CD14-positive monocyte (primary cell): ENCODE results near the gene DDX42. TPM values are rescaled to one million over a fixed set of nuclear protein-coding genes. Genes with fewer than 3 reads are reported as not detected.
A peak's percentile ranks its signal among the peaks of the same experiment; 100 is the strongest.

ENCODE experiments used
- DNase-seq, 3 donors: peaks; one replicate each; pipeline ENCODE4 v3.0.0-alpha.2; 2011 to 2022
- H2AFZ ChIP-seq: 2 replicates; pipeline ENCODE4 v1.6.0; 2012; ENCODE audit warnings: mild to moderate bottlenecking, low read depth, low read length, inconsistent platforms; ENCODE audit not compliant: insufficient read depth, poor library complexity, severe bottlenecking
- H3K27ac ChIP-seq, 2 donors: 1 replicate in 1 of 2; 2 replicates in 1 of 2; pipeline ENCODE4 v1.5.1; 2012 to 2013; ENCODE audit warnings: low read length in 2 of 2, control low read depth in 1 of 2, inconsistent platforms in 1 of 2, low read depth in 1 of 2, mild to moderate bottlenecking in 1 of 2
- H3K27me3 ChIP-seq, 2 donors: one replicate each; pipeline versions ENCODE4 v1.6.0 to v1.6.1; 2011 to 2013; ENCODE audit warnings: low read length in 2 of 2; ENCODE audit not compliant: control insufficient read depth in 2 of 2, insufficient read depth in 2 of 2
- H3K36me3 ChIP-seq, 2 donors: replicated peaks in 1 of 2; 1 replicate in 1 of 2; 2 replicates in 1 of 2; pipeline versions ENCODE4 v1.5.1 to v1.6.1; 2012 to 2013; ENCODE audit warnings: low read length in 2 of 2, control low read depth in 1 of 2, inconsistent platforms in 1 of 2, mild to moderate bottlenecking in 1 of 2; ENCODE audit not compliant: insufficient read depth in 2 of 2, control insufficient read depth in 1 of 2
- H3K4me1 ChIP-seq, 2 donors: 1 replicate in 1 of 2; 2 replicates in 1 of 2; pipeline versions ENCODE4 v1.5.1 to v1.6.1; 2012 to 2013; ENCODE audit warnings: low read length in 2 of 2, control low read depth in 1 of 2, inconsistent platforms in 1 of 2, mild to moderate bottlenecking in 1 of 2, moderate library complexity in 1 of 2; ENCODE audit not compliant: insufficient read depth in 2 of 2, control insufficient read depth in 1 of 2
- H3K4me2 ChIP-seq: replicated peaks from 2 replicates; pipeline ENCODE3; 2012; ENCODE audit warnings: low read length, moderate library complexity, mild to moderate bottlenecking; ENCODE audit not compliant: poor library complexity, severe bottlenecking; ENCODE audit errors: extremely low read depth
- H3K4me3 ChIP-seq, 3 experiments: fragments of 200-600 bp in 1 of 3; sonication (generic) in 1 of 3; replicated peaks in 1 of 3; 1 replicate in 2 of 3; 2 replicates in 1 of 3; pipeline ENCODE4 v1.5.1; 2011 to 2013; ENCODE audit warnings: low read length in 3 of 3, mild to moderate bottlenecking in 3 of 3, control low read depth in 2 of 3, low read depth in 2 of 3, inconsistent platforms in 1 of 3, moderate library complexity in 1 of 3
- H3K79me2 ChIP-seq: 2 replicates; pipeline ENCODE4 v1.6.0; 2012; ENCODE audit warnings: mild to moderate bottlenecking, control low read depth, inconsistent platforms, low read length, moderate library complexity; ENCODE audit not compliant: insufficient read depth
- H3K9ac ChIP-seq: 2 replicates; pipeline ENCODE4 v1.6.0; 2017; ENCODE audit warnings: low read length, mild to moderate bottlenecking; ENCODE audit not compliant: insufficient read depth, poor library complexity, severe bottlenecking
- H3K9me3 ChIP-seq, 2 donors: replicated peaks in 1 of 2; 1 replicate in 1 of 2; 2 replicates in 1 of 2; pipeline versions ENCODE4 v1.5.1 to v1.6.1; 2012 to 2013; ENCODE audit warnings: low read length in 2 of 2, control low read depth in 1 of 2; ENCODE audit not compliant: control insufficient read depth in 1 of 2, insufficient read depth in 1 of 2
- H4K20me1 ChIP-seq: 2 replicates; pipeline ENCODE4 v1.6.0; 2012; ENCODE audit warnings: mild to moderate bottlenecking, low read length, control low read depth, moderate library complexity; ENCODE audit not compliant: insufficient read depth
- H3K27ac Mint-ChIP-seq, 7 donors: one replicate each; pipeline ENCODE4 v1.8.0; 2020; ENCODE audit warnings: mild to moderate bottlenecking in 7 of 7, mixed read lengths in 7 of 7, moderate library complexity in 6 of 7, inconsistent platforms in 2 of 7
- H3K27me3 Mint-ChIP-seq, 3 donors: one replicate each; pipeline ENCODE4 v1.8.0; 2021 to 2022; ENCODE audit warnings: low read depth in 3 of 3, mild to moderate bottlenecking in 3 of 3, mixed read lengths in 3 of 3, moderate library complexity in 3 of 3, inconsistent platforms in 1 of 3
- H3K36me3 Mint-ChIP-seq, 2 donors: one replicate each; pipeline ENCODE4 v1.8.0; 2020; ENCODE audit warnings: mixed read lengths in 2 of 2, inconsistent platforms in 1 of 2, mild to moderate bottlenecking in 1 of 2
- H3K4me1 Mint-ChIP-seq: one replicate; pipeline ENCODE4 v1.8.0; 2020; ENCODE audit warnings: mild to moderate bottlenecking, mixed read lengths
- H3K4me3 Mint-ChIP-seq, 2 donors: one replicate each; pipeline ENCODE4 v1.8.0; 2020; ENCODE audit warnings: mild to moderate bottlenecking in 2 of 2, mixed read lengths in 2 of 2, moderate library complexity in 1 of 2
- H3K9me3 Mint-ChIP-seq, 7 donors: one replicate each; pipeline ENCODE4 v1.8.0; 2020 to 2022; ENCODE audit warnings: mixed read lengths in 7 of 7, mild to moderate bottlenecking in 6 of 7, moderate library complexity in 6 of 7, inconsistent platforms in 2 of 7
- WGBS: methylation state at CpG from one replicate; pipeline ENCODE4 v1.1.5; 2013; ENCODE audit warnings: missing lambda C conversion rate; ENCODE audit not compliant: insufficient coverage; 5-methylcytosine and 5-hydroxymethylcytosine counted together
- intact Hi-C, 2 donors: fragments of 100-400 bp; cut with micrococcal nuclease; formaldehyde crosslinking; loops; one replicate each; pipeline versions ENCODE4 v1.15.0 to v1.15.1; 2023
- polyA plus RNA-seq, 3 donors: library from polyadenylated mRNA; depleted of rRNA in 1 of 3; unstranded in 2 of 3; stranded (reverse) in 1 of 3; fragments of 300-500 nt in 2 of 3; fragments of >200 nt in 1 of 3; fragmentation: Illumina TruSeq in 2 of 3; gene quantifications; 1 replicate in 2 of 3; 2 replicates in 1 of 3; pipeline ENCODE4 v1.2.3, GENCODE V29; 2012 to 2021
- TF ChIP-seq, protein P1 (sequence below): fragments of 200-600 bp; IDR thresholded peaks from one replicate; pipeline ENCODE4 v1.8.0; 2022; ENCODE audit warnings: antibody characterized with exemption, mild to moderate bottlenecking

DDX42 gene
- polyA plus RNA-seq, 3 donors, result 3.1 to 89.2 (median 5.3) TPM

DNA sequence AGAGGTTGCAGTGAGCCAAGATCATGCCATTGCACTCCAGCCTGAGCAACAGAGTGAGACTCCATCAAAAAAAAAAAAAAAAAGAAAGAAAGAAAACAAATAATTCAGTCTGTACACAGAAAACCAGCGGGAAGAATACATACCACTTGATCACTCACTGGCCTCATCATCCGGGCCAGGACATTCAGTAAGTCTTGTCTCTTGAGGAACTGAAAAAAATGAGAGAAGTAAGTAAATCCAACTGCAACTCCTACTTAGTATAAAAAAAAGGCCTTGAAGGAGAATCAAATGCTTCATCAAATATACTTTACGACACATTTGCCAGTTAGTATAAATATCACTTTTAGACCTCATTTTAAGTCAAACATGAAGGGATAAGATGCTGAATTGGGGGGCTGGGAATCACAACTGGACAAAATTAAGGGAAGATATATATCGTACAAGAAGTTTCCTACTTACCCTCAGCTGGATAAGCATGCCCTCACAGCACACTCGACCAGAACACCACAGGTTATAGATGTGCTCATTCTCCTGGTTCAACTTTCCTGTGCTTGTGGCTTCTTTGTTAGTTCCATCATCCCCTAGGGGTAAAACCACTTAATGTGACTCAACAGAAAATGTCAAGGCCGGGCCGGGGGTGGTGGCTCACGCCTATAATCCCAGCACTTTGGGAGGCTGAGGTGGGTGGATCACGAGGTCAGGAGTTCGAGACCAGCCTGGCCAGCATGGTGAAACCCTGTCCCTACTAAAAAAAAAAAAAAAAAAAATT lies 13.0 kb upstream of the DDX42 start:
- Histone ChIP-seq H3K4me1 (peaks cover 38 to 40% of the 10 kb centered on the region in 2 donors), H3K27me3 (no peaks in the 10 kb centered on the region), H4K20me1 (peaks cover 12% of the 10 kb centered on the region), H2AFZ (no peak overlapping the region), H3K9me3 (no peaks in the 10 kb centered on the region), H3K9ac (no peak overlapping the region), H3K4me2 (peak overlapping the region; percentile 27), H3K79me2 (peaks cover 36% of the 10 kb centered on the region), H3K27ac (peak overlapping the region; percentile 20 to 49), H3K36me3 (peaks cover 48 to 72% of the 10 kb centered on the region in 2 donors), H3K4me3 (peak overlapping the region in 1 of 3 experiments; percentile 32)
- Mint-ChIP-seq H3K27ac (peak overlapping the region; percentile 41 to 86 (median 81)), H3K4me3 (no peak overlapping the region), H3K4me1 (peaks cover 37% of the 10 kb centered on the region), H3K36me3 (peaks cover 52 to 68% of the 10 kb centered on the region in 2 donors), H3K9me3 (no peaks in the 10 kb centered on the region), H3K27me3 (no peaks in the 10 kb centered on the region)
- peak in 1 of 3 donors; percentile 11 for DNase-seq
- intact Hi-C loops, result no loop called here
- TF ChIP-seq, protein P1, sequence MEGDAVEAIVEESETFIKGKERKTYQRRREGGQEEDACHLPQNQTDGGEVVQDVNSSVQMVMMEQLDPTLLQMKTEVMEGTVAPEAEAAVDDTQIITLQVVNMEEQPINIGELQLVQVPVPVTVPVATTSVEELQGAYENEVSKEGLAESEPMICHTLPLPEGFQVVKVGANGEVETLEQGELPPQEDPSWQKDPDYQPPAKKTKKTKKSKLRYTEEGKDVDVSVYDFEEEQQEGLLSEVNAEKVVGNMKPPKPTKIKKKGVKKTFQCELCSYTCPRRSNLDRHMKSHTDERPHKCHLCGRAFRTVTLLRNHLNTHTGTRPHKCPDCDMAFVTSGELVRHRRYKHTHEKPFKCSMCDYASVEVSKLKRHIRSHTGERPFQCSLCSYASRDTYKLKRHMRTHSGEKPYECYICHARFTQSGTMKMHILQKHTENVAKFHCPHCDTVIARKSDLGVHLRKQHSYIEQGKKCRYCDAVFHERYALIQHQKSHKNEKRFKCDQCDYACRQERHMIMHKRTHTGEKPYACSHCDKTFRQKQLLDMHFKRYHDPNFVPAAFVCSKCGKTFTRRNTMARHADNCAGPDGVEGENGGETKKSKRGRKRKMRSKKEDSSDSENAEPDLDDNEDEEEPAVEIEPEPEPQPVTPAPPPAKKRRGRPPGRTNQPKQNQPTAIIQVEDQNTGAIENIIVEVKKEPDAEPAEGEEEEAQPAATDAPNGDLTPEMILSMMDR, result no peak
- no CpG with 5 or more reads among the region's 10 CpGs for WGBS

DNA sequence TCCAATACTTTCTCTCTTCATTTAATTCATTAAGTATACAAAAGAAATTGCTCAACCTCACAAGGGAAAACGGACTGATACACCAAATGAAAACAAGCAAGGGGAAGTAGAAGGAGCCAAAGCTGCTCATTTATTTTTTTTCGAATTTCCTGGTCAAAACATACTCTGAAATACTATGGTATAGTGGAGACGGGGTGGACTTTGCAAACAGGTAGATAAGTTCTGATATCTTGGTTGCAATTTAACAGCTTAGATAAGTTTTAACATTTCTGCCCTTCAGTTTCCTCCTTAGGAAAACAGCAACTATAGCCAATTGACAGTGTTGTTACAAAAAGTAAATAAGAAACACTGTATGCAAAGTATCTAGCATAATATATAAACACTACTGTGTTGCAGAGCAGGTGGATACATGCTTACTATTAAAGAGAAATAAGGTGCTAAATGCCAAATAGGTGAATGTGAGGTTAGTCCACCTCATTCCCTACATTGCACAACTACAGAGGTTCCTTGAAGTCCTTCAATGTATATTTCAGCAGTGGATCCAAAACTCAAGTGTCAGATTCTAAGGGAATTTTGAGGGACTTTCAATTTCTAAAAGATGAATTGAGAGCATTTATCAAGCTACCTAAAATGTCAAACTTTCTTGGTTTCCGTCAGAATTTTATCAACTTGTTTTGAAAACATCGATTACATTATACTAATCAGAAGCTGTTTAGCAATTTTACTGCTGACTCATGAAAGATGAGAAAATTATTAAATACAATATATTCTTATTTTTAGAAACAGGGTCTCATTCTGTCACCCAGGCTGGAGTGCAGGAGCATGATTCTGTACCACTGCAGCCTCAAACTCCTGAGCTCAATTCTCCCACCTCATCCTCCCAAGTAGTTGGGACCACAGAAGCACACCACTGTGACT lies 11.6 kb upstream of the DDX42 start:
- WGBS, result no CpG with 5 or more reads among the region's 5 CpGs
- peaks cover 47 to 62% of the 10 kb centered on the region in 2 donors for H3K36me3 Mint-ChIP-seq
- peak overlapping the region in 1 of 2 donors; percentile 49 for H3K27ac ChIP-seq

More for the DNA sequence above, 11.6 kb upstream of the DDX42 start:
- Histone ChIP-seq H3K9ac (no peak overlapping the region), H2AFZ (no peak overlapping the region), H3K9me3 (no peaks in the 10 kb centered on the region), H3K4me2 (peak overlapping the region; percentile 40), H3K27me3 (no peaks in the 10 kb centered on the region), H3K79me2 (peaks cover 46% of the 10 kb centered on the region), H3K4me1 (peaks cover 32 to 35% of the 10 kb centered on the region in 2 donors), H4K20me1 (peaks cover 26% of the 10 kb centered on the region), H3K4me3 (peak overlapping the region in 1 of 3 experiments; percentile 44), H3K36me3 (peaks cover 39 to 69% of the 10 kb centered on the region in 2 donors)
- no peaks in the 10 kb centered on the region for H3K9me3 Mint-ChIP-seq
- peak overlapping the region; percentile 14 to 90 (median 81) for H3K27ac Mint-ChIP-seq
- H3K27me3 Mint-ChIP-seq, result no peaks in the 10 kb centered on the region
- peak overlapping the region; percentile 20 to 66 for H3K4me3 Mint-ChIP-seq
- H3K4me1 Mint-ChIP-seq, result peaks cover 32% of the 10 kb centered on the region
- TF ChIP-seq, protein P1, result no peak
- peak in 1 of 3 donors; percentile 11 for DNase-seq
- intact Hi-C loops, result no loop called here
